NOMO-1 (cell line): Measurements from ENCODE around the gene TMEM61.

Experiments
- DNase-seq, 2 experiments: peaks; one replicate each; lab custom pipeline; 2025; ENCODE audit not compliant: unreplicated experiment in 2 of 2; lab: John Stamatoyannopoulos, UW

Gene TMEM61

GRCh38 chr1:55037733-55038551, 57.5 kb downstream of the TMEM61 start:
- no peak for DNase-seq

- no peak for DNase-seq
Observed at GRCh38 chr1:55038552-55038838, 58.1 kb downstream of the TMEM61 start.

- no peak for DNase-seq
Observed at GRCh38 chr1:55038974-55039341, 58.5 kb downstream of the TMEM61 start.

GRCh38 chr1:55039342-55040082, 59.1 kb downstream of the TMEM61 start, which contains the start of gene PCSK9:
Gene PCSK9, plus strand, starts transcription at chr1:55039548. Its CDS starts 290 bp downstream, at chr1:55039838.
- DNase-seq: no peak

- DNase-seq: no peak
Observed at GRCh38 chr1:55040083-55040932, 59.9 kb downstream of the TMEM61 start.

GRCh38 chr1:55040933-55041494, 60.6 kb downstream of the TMEM61 start:
- no peak for DNase-seq

- DNase-seq: no peak
Observed at GRCh38 chr1:55041613-55042012, 61.2 kb downstream of the TMEM61 start.
